NCI-H510A (cell line): ENCODE data around the gene LMBR1.
"Not testable (repeated sequence)": the region's sequence is repeated elsewhere in the genome, so short reads cannot be mapped to it uniquely, and the experiment has no call there.

ENCODE experiments used
- DNase-seq: peaks from one replicate; lab custom pipeline; 2025; lab: John Stamatoyannopoulos, UW

The LMBR1 gene

DNA sequence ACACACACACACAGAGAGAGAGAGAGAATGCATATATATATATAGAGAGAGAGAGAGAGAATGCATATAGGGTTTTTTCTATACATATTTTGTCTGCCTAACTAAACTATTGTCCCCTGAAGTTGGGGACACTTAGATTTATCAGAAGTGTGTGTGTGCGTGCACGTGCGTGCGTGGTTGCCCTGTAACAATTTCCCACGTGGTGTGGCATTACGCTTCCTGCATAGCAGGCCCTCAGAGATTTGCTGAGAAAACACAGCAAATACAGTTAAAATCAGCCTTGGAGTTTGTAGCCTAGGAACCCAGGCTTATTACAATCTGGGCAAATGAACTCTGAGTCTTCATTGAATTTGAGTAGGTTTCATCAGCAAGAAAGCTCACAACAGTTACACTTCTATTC is 237.7 kb downstream of the LMBR1 start:
- DNase-seq = no peak

DNA sequence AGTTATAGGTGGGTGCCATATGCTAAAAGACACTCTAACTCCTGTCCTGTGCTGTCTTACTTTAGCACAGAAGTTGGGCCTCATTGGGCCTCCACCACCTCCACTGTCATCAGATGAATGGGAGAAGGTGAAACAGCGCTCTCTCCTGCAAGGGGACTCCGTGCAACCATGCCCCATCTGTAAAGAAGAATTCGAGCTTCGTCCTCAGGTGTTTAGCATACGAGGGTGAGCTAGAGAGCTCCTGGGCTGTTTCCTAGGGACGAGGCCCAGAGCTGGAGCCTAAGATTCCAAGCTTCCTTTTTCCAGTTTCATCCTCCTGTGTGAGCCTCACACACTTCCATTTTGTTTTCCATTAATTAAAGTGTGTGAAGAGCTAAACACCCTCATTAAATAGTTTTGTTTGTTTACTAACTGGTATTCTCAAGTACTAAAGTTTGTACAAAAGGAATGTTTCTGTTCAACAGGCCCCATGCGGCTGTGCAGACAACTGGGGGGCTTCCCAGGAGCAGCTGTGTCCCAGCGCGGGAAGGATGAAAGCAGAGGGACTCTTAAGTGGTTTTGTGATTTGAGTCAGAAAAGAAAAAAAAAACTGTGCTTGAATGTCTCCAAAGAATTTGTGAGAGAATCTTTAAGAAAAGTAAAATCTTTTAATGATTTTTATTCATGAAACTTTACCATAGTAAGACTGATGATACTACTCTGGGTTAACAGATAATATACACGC is 238.3 kb downstream of the LMBR1 start:
- no peak for DNase-seq

DNA sequence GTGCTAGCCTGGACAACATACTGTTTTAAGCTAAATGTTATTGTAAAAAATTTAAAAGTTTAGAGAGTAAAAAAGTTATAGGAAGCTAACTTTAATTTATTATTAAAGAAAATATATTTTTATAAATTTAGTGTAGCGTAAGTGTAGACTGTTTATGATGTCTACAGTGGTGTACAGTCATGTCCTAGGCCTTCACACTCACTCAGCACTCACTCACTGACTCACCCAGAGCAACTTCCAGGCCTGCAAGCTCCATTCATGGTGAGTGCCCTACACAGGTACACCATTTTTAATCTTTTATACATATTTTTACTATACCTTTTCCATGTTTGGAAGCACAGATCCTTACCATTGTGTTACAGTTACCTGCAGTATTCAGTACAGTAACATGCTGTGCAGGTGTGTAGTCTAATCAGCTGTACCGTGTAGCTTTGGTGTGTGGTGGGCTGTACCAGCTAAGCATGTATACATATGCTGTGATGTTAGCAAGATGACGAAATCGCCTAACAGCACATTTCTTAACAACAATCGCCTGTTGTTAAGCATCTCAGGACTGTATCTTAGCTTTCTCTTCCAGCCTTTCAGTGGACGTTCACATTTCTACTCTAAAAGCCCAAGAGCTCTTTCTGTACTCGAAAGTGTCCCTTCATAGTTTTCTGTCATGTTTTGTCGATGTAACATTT is 240.0 kb downstream of the LMBR1 start:
- DNase-seq = no peak

DNA sequence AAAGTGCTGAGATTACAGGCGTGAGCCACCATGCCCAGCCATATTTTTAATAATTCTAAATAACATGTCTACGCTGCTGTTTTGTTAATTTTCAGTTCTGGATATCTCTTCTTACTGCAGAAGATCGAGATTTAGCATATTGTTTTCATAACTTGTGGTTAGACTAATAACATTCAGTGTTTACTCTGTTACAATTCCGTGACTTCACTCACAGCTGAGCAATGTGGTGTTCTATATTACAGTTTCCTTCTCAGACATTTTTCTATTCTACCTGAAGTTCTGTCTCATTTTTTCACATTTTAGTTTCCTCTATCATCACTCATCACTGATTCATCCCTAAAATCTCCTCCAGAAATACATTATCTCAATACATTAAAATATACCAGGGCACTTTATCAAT is 241.5 kb downstream of the LMBR1 start:
- no peak for DNase-seq

DNA sequence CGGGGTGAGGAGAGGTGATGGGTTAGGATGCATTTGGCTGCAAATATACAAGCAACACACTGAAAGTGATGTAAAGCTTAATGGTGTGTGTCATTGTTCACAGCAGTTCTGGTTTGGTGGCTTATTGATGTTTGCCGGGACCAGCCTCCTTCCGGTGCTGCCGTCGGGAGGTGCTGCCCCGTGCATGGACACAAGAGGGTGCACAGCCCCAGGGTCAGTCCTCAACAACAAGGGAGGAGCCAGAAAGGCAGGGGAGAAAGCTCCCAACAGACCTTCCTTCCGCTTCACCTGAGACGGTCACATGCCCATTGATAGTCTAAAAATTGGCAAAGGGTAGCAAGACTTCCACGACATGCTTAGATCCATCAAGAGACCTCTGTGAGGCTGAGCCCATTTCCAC is 242.9 kb downstream of the LMBR1 start:
- no peak for DNase-seq

DNA sequence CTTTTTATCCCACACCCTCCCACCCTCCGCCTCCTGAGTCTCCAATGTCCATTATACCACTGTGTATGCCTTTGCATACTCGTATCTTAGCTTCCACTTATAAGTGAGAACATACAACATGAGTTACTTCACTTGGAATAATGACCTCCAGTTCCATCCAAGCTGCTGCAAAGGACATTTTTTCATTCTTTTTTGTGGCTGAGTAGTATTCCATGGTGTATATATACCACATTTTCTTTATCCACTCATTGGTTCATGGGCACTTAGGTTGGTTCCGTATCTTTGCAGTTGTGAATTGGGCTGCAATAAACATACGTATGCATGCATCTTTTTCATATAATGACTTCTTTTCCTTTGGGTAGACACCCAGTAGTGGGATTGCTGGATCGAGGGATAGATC is 245.7 kb downstream of the LMBR1 start:
- not testable (repeated sequence) for DNase-seq

DNA sequence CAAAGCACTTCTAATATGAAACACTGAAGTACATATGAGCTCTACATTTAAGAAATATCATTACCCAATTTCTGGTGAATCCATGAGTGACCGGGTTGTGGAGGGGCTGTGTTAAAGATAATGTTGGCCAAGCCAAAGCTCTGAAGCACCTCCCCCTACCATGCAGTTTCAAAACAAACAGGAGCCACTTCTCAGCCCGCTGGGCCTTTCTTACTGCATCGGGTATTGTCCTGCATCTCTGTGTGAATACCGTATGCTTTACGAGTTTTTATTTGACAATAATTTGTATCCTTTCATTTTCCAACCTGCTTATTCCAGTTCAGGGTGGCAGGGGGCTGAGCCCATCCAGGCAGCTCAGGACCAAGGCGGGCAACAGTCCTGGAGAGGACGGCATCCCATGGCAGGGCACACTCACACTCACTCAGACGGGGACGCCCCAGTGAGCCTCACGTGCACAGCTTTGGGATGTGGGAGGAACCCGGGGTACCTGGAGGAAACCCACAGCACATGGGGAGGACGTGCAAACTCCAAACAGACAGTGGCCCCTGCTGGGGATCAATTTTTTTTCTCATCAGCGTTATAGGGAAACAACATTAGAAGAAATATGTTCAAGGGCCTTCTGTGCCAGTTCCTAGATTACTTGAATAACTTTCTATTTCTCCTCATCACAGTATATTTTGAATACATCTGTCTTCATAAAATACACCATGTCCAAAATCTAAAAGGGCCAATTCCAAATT is 250.5 kb downstream of the LMBR1 start:
- no peak for DNase-seq

DNA sequence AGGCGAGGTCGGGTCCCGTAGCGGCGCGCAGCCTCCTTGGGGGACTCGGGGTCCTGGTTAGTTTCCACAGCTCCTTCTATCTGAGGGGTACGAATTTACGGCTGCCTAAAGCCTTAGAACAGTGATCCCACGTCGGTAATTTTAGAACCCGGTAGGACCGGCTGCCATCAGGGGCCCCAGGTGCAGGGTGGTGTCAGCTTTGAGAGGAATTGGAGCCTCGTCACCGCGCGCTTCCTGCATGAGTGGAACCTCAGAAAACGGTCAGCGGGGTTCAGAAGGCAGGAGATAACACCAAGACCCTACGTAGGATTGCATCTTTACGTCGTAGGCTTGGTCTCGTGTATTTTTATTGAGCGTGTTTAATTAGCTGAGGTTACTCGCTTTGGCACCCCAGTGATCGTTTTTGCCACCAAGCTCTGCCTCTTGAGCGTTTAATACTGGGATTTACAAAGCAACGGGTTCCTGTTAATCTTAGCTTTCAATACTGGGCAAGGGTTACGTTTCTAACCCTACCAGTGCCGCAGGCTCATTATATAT is 252.0 kb downstream of the LMBR1 start:
- no peak for DNase-seq

DNA sequence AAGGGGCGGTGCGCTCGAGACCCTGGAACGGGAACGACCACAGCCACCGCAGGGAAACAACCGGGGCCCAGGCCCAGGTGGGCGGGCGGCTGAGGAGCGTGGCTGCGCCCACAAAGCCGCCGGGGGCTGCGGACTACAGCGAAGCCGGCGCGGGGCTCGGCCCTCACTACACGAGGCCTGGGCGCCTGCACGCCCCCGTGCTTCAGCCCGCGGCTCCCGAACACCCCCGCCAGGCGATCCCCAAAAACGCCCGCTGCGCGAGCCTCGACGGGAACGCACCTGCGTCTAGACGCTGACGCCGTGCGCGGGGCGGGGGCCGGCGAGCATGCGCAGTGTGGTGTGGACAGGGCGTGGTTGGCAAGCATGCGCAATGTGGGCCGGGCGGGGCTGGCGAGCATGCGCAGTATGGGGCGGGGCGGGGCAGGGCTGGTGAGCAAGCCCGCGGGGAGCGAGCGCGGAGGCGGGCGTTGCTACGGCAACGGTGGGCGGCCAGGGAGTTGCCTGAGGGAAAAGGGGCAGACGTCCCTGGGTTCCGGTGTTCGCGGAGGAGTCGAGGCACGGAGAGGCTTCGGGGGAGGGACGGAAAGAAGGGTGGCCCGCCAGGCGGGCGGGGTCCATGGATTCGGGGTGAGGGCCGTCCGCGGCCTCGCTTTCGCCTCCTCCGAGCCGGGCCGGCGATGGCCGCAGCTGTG is 252.6 kb downstream of the LMBR1 start, which contains the start of gene RNF32:
Gene RNF32 (plus strand): TSS at position 518 of the 692 bp plus-strand sequence. CDS start 3,104 bp downstream, outside the sequence.
- DNase-seq = peak; percentile 75

DNA sequence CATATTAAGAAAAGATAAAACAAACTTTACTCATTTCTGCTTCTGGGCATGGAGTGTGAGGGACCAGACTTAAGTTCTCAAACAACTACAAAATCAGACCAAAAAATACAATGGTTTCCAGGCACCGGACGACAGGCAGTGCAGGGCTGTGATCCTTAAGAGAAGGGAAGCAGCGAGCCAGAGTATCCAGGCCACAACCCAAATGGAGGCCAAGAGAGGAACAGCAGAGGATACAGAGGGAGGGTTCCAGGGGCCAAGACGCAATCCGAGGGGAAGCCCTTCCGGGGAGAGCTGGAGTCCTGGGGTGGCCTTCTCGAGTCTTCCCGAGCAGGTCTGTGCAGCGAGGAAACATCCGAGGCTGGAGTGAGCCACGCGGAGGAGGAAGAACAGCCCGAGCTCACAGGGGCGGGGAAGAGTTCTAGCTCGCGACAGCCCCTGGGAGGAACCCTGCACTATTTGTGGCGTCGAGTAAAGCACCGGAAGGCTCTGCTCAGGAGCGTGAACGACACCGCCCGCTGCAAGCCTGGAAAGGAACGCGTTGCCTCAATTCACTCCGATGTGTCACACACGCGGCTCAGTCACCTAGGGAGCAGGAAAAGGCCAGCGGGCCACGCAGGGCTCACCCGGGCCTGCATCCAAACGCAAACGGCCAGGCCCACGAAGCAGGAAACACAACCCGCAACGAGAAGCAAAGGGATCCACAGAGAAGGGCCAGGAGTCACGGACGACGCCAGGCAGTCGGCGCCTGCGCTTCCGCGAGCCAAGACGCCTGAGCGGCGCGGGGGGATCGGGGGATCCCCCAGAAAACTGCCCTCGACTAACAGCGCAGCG is 253.3 kb downstream of the LMBR1 start:
- no peak for DNase-seq

DNA sequence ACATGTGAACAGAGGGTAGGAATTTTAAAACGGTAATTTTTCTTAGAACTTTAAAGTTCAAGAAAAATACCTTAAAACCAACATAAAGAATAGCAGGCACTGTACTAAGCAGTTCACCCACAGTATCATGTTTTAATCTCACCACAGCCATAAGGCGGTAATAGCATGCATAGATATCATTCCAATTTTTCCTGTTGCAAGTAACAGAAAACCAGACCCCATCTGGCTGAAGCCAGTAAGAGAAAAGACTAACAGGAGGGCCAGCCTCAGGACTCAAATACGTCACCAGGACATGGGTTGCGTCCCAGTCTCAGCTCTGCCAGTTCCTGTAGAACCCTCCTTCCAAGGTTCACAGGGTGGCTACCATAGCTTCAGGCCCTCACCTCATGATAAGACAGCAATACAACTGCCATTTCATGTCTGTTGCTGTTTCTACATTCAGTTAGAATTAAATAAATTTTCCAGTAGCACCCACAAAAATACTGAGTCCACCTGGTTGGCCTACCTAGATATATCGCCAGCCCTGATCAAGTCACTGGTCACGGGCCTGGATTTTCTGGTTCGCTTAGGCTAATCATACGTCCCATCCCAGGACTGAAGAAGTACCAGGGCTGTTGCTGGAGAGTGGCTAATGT is 254.4 kb downstream of the LMBR1 start:
- DNase-seq = no peak

DNA sequence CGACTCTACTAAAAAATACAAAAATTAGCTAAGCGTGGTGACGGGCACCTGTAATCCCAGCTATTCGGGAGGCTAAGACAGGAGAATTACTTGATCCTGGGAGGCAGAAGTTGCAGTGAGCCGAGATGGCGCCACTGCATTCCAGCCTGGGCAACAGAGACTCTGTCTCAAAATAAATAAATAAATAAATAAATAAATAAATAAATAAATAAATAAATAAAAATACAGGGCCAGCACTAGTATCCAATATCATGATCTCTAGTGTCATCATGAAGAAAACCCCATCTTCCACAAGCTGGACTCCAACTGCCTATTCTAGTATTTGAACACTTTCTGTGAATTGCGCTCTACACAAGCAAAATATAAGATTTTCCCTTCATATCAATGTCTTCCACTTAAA is 255.9 kb downstream of the LMBR1 start:
- not testable (repeated sequence) for DNase-seq

DNA sequence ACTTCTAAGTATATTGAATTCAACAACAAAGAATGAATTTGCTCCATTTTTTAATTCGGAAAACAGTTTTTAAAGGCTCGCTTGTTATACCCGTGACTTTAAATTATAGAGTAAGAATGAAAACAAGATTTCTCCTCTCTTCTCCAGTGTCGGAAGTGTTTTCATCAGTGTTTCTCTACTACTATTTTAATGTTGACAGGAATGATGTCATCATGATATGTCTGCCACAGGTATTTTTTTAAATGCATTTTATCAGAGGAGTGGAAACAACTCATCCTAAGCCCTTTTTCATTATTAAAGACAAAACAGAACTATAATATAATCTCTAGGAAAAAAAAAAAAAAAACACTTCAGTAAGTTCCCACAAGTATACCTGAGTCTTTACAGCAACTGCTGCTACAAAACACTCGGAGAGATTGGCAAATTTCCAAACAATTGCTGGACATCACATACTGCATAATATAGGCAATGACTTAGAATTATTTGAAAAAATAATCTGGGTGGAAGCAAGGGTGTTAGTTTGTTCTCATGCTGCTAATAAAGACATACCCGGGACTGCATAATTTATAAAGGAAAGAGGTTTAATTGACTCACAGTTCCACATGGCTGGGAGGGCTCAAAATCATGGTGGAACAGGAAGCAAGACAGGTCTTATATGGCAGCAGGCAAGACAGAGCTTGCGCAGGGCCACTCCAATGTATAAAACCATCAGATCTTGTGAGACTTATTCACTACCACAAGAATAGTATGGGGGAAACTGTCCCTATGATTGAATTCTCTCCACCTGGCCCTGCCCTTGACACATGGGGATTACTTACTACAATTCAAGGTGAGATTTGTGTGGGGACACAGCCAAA is 257.2 kb downstream of the LMBR1 start:
- no peak for DNase-seq

DNA sequence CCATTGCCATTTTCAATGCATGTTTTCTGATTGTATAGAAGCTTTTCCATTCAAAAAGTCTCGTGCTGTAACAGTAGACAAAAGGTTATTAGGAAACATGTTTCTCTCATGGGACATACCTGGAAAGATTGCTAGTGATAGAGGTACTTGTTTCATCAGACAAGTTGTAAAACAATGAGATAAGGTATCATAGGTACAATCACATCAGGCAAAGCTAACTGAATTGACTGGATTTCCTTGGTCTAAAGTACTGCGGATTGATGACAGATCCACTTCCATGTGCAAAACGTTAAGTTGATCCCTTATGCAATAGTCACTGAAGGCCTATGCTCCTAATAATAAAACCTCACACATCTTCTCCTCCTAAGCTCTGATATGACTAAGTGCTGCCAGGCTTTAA is 258.9 kb downstream of the LMBR1 start:
- DNase-seq = no peak

DNA sequence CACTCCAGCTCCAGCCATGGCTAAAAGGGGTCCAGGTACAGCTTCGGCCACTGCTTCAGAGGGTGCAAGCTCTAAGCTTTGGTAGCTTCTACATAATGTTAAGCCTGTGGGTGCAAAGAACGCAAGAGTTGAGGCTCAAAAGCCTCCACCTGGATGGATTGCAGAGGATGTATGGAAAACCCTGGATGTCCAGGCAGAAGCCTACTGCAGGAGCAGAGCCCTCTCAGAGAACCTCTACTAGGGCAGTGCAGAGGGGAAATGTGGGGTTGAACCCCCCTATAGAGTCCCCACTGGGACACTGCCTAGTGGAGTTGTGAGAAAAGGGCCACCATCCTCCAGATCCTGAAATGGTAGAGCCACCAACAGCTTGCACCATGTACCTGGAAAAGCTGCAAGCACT is 263.1 kb downstream of the LMBR1 start:
- no peak for DNase-seq

DNA sequence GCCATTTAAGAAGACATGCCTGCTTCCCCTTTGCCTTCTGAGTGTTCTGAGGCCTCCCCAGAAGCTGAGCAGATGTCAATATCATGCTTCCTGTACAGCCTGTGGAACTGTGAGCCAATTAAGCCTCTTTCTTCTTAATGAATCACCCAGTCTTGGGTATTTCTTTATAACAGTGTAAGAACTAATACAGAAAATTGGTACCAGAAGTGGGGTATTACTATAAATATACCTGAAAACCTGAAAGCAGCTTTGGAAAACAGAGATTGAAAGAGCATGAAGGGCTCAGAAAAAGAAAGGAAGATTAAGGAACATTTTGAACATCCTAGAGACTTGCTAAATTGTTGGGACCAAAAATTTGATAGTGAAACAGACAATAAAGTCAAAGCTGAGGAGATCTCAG is 264.4 kb downstream of the LMBR1 start:
- DNase-seq = no peak
